Fibroblast of lung (primary cell): ENCODE data around the gene PADI1. TPM values are rescaled to one million over a fixed set of nuclear protein-coding genes. Genes with fewer than 3 reads are reported as not detected.

ENCODE experiments used
- DNase-seq, 2 donors: peaks; one replicate each; pipeline versions ENCODE4 v3.0.0 to v3.0.0-alpha.2; 2010; ENCODE audit warnings: low read depth in 2 of 2
- H2AFZ ChIP-seq: 2 replicates; pipeline ENCODE4 v1.5.1; 2012; ENCODE audit warnings: low read length, control low read depth, inconsistent platforms
- H3K27ac ChIP-seq: 2 replicates; pipeline ENCODE4 v1.5.1; 2011; ENCODE audit warnings: low read length, control low read depth; ENCODE audit not compliant: insufficient read depth
- H3K27me3 ChIP-seq: 2 replicates; pipeline ENCODE4 v1.5.1; 2011; ENCODE audit warnings: mild to moderate bottlenecking, low read length; ENCODE audit not compliant: control insufficient read depth, insufficient read depth
- H3K36me3 ChIP-seq: 2 replicates; pipeline ENCODE4 v1.5.1; 2011; ENCODE audit warnings: low read length; ENCODE audit not compliant: control insufficient read depth, insufficient read depth
- H3K4me1 ChIP-seq: 2 replicates; pipeline ENCODE4 v1.5.1; 2011; ENCODE audit warnings: low read length; ENCODE audit not compliant: control insufficient read depth, insufficient read depth; ENCODE audit errors: extremely low read depth
- H3K4me2 ChIP-seq: 2 replicates; pipeline ENCODE4 v1.5.1; 2011; ENCODE audit warnings: low read length, control low read depth; ENCODE audit not compliant: insufficient read depth; ENCODE audit errors: extremely low read depth
- H3K4me3 ChIP-seq, 4 experiments: fragments of 200-600 bp in 1 of 4; sonication (generic) in 1 of 4; replicated peaks in 1 of 4; 2 replicates each; pipeline ENCODE4 v1.5.1; 2011 to 2016; ENCODE audit warnings: low read length in 4 of 4, low read depth in 3 of 4, mild to moderate bottlenecking in 3 of 4, control low read depth in 2 of 4, inconsistent platforms in 1 of 4, mixed read lengths in 1 of 4; ENCODE audit not compliant: insufficient read depth in 1 of 4; ENCODE audit errors: control extremely low read depth in 1 of 4
- H3K79me2 ChIP-seq: 2 replicates; pipeline ENCODE4 v1.5.1; 2012; ENCODE audit warnings: mild to moderate bottlenecking, low read length, inconsistent platforms; ENCODE audit not compliant: control insufficient read depth, insufficient read depth
- H3K9ac ChIP-seq: 2 replicates; pipeline ENCODE4 v1.5.1; 2011; ENCODE audit warnings: mild to moderate bottlenecking, low read length, control low read depth; ENCODE audit not compliant: insufficient read depth
- H3K9me3 ChIP-seq: 2 replicates; pipeline ENCODE4 v1.5.1; 2012; ENCODE audit warnings: low read depth, low read length; ENCODE audit not compliant: control insufficient read depth, insufficient read depth
- H4K20me1 ChIP-seq: 2 replicates; pipeline ENCODE4 v1.5.1; 2011; ENCODE audit warnings: low read length; ENCODE audit not compliant: control insufficient read depth, insufficient read depth; ENCODE audit errors: extremely low read depth
- EZH2 ChIP-seq: IDR thresholded peaks from 2 replicates; pipeline ENCODE4 v1.5.1; 2012; ENCODE audit warnings: low read length, control low read depth, mild to moderate bottlenecking; ENCODE audit errors: missing control alignments
- polyA plus RNA-seq, 2 donors: library from polyadenylated mRNA; depleted of rRNA in 1 of 2; stranded (reverse) in 1 of 2; unstranded in 1 of 2; fragments of >200 nt; gene quantifications; 2 replicates each; pipeline ENCODE4 v1.2.1, GENCODE V29; 2011 to 2012; ENCODE audit warnings: missing spikeins in 1 of 2
- total RNA-seq: library from RNA; depleted of rRNA; stranded (reverse); fragments of >200 nt; gene quantifications from 2 replicates; pipeline ENCODE4 v1.2.1, GENCODE V29; 2014
- TF ChIP-seq, protein P1 (sequence below), 2 donors: IDR thresholded peaks in 1 of 2; conservative IDR thresholded peaks in 1 of 2; 1 replicate in 1 of 2; 2 replicates in 1 of 2; pipeline ENCODE4 v1.5.1; 2011 to 2012; ENCODE audit warnings: low read length in 2 of 2, control low read depth in 1 of 2, inconsistent platforms in 1 of 2, low read depth in 1 of 2, mild to moderate bottlenecking in 1 of 2

PADI1 gene
- total and polyA plus RNA-seq, 2 donors (not counting 1 experiment from before 2014, with no cell fraction given) = not detected

DNA sequence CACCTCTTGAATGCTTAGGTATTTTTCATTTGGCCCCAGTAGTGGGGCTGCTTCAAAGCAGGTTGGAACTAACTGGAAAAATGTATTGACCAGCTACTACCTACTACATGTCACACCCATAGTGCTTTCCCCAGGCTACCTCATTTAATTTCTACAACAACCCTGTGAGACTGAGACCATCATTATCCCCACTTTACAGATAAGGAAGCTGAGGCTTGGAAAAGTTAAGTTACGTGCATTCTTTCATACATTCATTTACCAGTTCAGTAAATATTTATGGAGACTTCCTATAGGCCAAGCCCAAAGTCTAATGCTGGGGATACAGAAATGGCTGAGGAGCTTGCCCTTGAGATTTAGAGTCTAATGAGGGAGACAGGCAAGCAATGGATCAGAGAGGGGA lies 29.5 kb downstream of the PADI1 start:
- DNase-seq = no peak
- Histone ChIP-seq H3K9ac (no peak overlapping the region), H3K79me2 (no peaks in the 10 kb centered on the region), H3K4me1 (peaks cover 13% of the 10 kb centered on the region), H3K27me3 (no peaks in the 10 kb centered on the region), H3K36me3 (no peaks in the 10 kb centered on the region), H3K4me2 (no peak overlapping the region), H3K27ac (no peak overlapping the region), H2AFZ (no peak overlapping the region), H3K4me3 (no peak overlapping the region), H4K20me1 (no peaks in the 10 kb centered on the region), H3K9me3 (no peaks in the 10 kb centered on the region)
- TF ChIP-seq, protein P1, sequence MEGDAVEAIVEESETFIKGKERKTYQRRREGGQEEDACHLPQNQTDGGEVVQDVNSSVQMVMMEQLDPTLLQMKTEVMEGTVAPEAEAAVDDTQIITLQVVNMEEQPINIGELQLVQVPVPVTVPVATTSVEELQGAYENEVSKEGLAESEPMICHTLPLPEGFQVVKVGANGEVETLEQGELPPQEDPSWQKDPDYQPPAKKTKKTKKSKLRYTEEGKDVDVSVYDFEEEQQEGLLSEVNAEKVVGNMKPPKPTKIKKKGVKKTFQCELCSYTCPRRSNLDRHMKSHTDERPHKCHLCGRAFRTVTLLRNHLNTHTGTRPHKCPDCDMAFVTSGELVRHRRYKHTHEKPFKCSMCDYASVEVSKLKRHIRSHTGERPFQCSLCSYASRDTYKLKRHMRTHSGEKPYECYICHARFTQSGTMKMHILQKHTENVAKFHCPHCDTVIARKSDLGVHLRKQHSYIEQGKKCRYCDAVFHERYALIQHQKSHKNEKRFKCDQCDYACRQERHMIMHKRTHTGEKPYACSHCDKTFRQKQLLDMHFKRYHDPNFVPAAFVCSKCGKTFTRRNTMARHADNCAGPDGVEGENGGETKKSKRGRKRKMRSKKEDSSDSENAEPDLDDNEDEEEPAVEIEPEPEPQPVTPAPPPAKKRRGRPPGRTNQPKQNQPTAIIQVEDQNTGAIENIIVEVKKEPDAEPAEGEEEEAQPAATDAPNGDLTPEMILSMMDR (conservative IDR thresholded peaks at IDR 0.05 in 1 of 2, IDR thresholded peaks at IDR 0.05 in 1 of 2; ENCODE audit: low read depth in 1 of 2, low read length in 2 of 2) = no peak
- TF ChIP-seq EZH2 = no peak

DNA sequence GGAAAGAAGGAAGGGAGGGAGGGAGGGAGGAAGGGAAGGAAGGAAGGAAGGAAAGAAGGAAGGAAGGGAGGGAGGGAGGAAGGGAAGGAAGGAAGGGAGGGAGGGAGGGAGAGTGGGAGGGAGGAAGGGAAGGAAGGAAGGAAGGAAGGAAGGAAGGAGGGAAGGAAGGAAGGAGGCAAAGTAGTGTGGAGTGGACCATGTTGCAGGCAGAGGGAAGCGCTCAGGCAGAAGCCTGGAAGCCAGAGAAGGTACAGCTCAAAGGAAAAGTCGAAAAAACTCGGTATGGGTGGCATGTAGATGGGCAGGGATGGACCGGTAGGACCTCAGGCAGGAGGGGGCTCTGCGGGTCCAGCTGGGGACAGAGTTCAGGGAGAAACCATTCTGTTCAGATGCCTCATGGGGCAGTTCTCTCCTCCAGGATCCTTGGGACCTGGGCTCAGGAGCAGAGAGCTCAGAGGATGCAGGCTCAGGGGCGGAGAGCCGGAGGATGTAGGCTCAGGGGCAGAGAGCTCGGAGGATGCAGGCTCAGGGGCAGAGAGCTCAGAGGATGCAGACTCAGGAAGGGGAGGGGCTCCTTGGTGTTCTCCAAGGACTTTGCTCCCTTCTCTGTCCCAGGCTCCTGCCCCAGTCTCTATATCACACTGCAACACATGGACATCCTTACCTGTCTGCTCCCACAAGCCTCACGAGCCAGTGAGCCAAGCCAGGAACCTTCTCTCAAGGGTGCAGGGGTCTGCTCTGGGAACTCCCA lies 30.4 kb downstream of the PADI1 start:
- no peak overlapping the region for H3K4me3 ChIP-seq
- H3K9ac ChIP-seq = no peak overlapping the region
- TF ChIP-seq EZH2 = no peak
- TF ChIP-seq, protein P1 (conservative IDR thresholded peaks at IDR 0.05 in 1 of 2, IDR thresholded peaks at IDR 0.05 in 1 of 2; ENCODE audit: low read depth in 1 of 2, low read length in 2 of 2) = no peak
- H3K79me2 ChIP-seq = no peaks in the 10 kb centered on the region
- H2AFZ ChIP-seq = no peak overlapping the region
- H4K20me1 ChIP-seq = no peaks in the 10 kb centered on the region
- H3K36me3 ChIP-seq = no peaks in the 10 kb centered on the region
- no peak overlapping the region for H3K4me2 ChIP-seq
- H3K27ac ChIP-seq = no peak overlapping the region
- no peaks in the 10 kb centered on the region for H3K27me3 ChIP-seq
- H3K4me1 ChIP-seq = peaks cover 13% of the 10 kb centered on the region
- DNase-seq = no peak
- no peaks in the 10 kb centered on the region for H3K9me3 ChIP-seq

DNA sequence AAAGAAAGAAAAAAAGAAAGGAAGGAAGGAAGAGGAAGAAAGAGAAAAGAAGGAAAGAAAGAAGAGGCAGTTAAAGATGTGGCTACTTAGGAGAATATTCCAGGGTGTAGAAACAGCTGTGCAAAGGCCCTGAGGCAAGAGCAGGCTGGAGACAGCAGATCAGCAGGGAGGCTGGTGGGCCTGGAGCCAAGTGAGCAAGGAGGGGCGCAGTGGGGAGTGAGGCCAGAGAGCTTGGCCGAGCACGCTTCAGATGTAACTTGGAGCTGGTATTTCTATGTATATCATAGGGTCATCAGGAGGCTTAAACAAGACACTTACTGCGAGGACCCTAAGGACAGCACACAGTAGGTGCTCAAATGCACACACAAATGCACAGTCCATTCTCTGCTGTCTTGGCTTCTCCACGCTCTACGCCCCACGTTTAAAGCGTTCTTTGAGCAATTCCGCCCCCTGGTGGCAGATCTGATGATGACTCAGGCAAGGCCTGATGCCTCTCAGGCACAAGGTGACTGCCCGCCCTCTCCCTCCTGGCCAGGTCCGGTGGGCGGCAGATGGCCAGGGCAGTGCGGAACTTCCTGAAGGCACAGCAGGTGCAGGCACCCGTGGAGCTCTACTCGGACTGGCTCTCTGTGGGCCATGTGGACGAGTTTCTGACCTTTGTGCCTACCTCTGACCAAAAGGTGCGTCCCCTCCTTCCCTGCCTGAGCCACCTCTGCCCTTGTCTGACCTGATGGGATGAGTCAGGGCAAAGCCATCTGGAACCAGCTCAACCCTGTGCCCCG lies 32.0 kb downstream of the PADI1 start:
- Histone ChIP-seq H3K4me1 (peaks cover 13% of the 10 kb centered on the region), H3K9ac (no peak overlapping the region), H3K9me3 (no peaks in the 10 kb centered on the region), H3K27ac (no peak overlapping the region), H2AFZ (no peak overlapping the region), H3K4me3 (no peak overlapping the region), H3K36me3 (no peaks in the 10 kb centered on the region), H4K20me1 (no peaks in the 10 kb centered on the region), H3K4me2 (no peak overlapping the region), H3K79me2 (no peaks in the 10 kb centered on the region), H3K27me3 (peaks cover 2% of the 10 kb centered on the region)
- TF ChIP-seq, protein P1 (conservative IDR thresholded peaks at IDR 0.05 in 1 of 2, IDR thresholded peaks at IDR 0.05 in 1 of 2; ENCODE audit: low read depth in 1 of 2, low read length in 2 of 2) = peak; percentile 66 to 71
- no peak for TF ChIP-seq EZH2
- peak; percentile 76 to 82 for DNase-seq
